GM12891 (cell line): ENCODE measurements around the gene JPH3.

Experiments
- DNase-seq: peaks from one replicate; pipeline ENCODE4 v3.0.0; 2011; ENCODE audit warnings: low spot score; ENCODE audit not compliant: insufficient read length
- FAIRE-seq: peaks from 2 replicates; lab custom pipeline; 2011; peaks lifted over from hg19 to GRCh38; lab: Jason Lieb, UNC
- PAX5 ChIP-seq: IDR thresholded peaks from 2 replicates; pipeline ENCODE4 v1.6.1; 2011; ENCODE audit warnings: low read length, moderate library complexity, mild to moderate bottlenecking; ENCODE audit not compliant: insufficient read depth, severe bottlenecking
- POLR2A ChIP-seq: IDR thresholded peaks from 2 replicates; pipeline ENCODE4 v1.6.1; 2011; ENCODE audit warnings: low read depth, low read length, control low read depth
- POLR2AphosphoS5 ChIP-seq: IDR thresholded peaks from 2 replicates; pipeline ENCODE4 v1.6.1; 2011; ENCODE audit warnings: low read depth, low read length, control low read depth
- POU2F2 ChIP-seq: IDR thresholded peaks from 2 replicates; pipeline ENCODE4 v1.6.1; 2011; ENCODE audit warnings: low read depth, mild to moderate bottlenecking, control low read depth, low read length, moderate library complexity
- SPI1 ChIP-seq: IDR thresholded peaks from 2 replicates; pipeline ENCODE4 v1.6.1; 2011; ENCODE audit warnings: low read depth, low read length, control low read depth
- TAF1 ChIP-seq: IDR thresholded peaks from 2 replicates; pipeline ENCODE4 v1.6.1; 2011; ENCODE audit warnings: low read depth, low read length, control low read depth

Gene JPH3

DNA sequence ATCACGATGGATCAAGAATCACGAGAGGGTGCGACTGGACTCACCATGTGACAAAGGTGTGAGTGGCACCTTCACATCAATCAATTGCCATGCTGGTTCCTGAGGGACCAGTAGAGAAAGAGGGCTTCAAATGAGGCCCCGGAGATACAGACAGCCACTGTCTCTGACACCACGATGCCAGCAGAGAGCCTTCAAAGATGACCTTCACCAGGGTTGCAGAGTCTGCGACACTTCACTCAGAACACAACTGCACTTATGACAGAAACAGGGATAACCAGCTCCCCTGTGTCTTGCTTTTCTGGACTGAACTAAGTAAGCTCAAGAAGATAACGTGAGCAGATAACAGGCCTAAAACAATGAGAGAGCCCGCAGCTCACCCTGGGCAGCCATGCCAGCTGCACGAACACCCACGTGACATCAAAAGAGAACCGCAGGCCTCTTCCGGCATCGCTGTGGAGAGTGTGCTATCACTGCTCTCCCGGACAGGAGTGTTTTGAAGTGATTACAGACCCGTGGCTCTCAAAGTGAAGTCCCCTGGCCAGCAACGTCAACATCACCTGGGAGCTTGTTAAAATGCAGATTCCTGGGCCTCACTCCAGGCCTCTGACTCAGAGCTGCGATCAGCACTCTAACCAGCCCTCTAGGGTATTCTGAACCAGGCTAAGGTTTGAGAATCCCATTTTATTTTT, 127.1 kb downstream of the JPH3 start:
- TF ChIP-seq TAF1: no peak
- no peak for TF ChIP-seq PAX5
- no peak for TF ChIP-seq POLR2A
- TF ChIP-seq SPI1: no peak
- no peak for TF ChIP-seq POU2F2
- TF ChIP-seq POLR2AphosphoS5: no peak
- DNase-seq (no peak), FAIRE-seq (no peak)

DNA sequence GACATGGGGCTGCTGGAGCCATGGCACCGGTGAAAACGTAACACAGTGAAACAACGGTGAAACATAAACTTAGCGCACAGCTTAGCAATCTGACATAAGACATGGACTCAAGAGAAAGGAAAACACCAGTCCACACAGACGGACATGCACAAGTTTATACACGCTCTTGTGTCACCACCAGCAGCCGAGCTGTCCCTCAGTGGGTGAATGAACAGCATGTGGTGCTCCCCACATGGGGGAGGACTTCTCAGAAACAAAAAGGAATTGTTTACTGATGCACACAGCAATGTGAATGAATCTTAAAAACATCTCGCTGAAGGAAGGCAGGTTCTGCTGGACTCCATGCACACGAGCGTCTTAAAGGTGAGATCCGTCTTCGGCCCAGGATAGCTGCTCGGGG, 129.3 kb downstream of the JPH3 start:
- FAIRE-seq: no peak
- no peak for TF ChIP-seq POU2F2
- no peak for TF ChIP-seq SPI1
- no peak for TF ChIP-seq PAX5
- DNase-seq: no peak

DNA sequence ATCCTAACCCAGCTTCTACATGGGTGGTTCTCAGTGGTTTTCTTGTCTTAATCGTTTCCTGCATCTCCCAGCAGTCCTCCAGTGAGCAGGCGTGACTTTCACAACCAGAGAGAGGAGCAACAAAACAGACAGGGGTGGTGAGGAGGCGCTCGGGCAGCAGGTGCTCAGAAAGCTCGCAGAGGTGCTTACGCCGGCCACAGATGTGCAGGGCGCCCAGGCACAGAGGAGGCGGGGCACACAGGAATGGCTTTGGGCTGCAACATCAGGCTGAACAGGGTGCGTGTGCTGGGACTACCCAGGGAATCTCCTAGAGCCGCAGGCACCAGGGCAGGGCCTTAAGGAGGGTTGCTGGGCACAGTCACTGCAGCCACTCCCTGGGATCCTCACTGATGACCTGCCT, 130.9 kb downstream of the JPH3 start:
- TF ChIP-seq POU2F2: no peak
- no peak for TF ChIP-seq TAF1
- no peak for TF ChIP-seq POLR2AphosphoS5
- TF ChIP-seq POLR2A: no peak
- no peak for TF ChIP-seq SPI1
- no peak for TF ChIP-seq PAX5
- no peak for DNase-seq
- FAIRE-seq: no peak

GRCh38 chr16:87734644-87735043, 132.3 kb downstream of the JPH3 start:
- no peak for FAIRE-seq
- no peak for DNase-seq
- no peak for TF ChIP-seq POLR2AphosphoS5
- TF ChIP-seq TAF1: no peak
- no peak for TF ChIP-seq SPI1
- TF ChIP-seq POLR2A: no peak
- TF ChIP-seq PAX5: no peak
- no peak for TF ChIP-seq POU2F2

DNA sequence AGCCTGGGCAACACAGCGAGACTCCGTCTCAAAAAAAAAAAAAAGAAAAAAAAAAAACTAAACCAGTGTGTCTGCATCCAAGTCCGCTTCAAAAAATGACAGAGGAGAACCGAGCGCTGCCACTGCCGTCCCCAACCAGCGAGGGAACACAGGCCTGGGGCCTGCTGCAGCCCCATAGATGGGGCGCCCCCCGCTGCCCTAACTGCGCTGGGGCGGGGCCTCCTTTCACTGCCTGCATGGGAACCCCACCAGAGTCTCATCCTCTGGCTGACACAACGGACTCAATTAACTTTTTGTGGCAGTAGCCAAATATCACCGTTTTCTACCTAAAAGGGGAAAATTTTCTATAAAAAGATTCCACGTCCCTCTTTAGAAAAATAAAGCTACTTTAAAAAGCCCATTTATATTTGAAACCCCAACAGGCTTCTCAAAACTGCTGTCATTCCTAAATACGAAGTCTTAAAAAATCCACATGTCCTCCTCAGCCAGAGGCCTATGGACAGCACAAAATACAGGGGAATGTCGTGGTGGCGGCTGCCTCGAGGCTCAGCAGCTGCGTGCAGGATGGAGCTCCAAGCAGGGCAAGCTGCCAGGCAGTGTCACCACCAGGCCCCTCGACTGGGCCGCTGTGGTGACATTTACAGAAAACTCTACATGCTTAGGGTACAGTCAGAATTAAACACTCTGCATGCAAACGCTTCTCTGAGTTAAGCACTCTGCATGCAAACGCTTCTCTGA, 133.1 kb downstream of the JPH3 start:
- no peak for TF ChIP-seq SPI1
- no peak for TF ChIP-seq TAF1
- no peak for FAIRE-seq
- no peak for DNase-seq

DNA sequence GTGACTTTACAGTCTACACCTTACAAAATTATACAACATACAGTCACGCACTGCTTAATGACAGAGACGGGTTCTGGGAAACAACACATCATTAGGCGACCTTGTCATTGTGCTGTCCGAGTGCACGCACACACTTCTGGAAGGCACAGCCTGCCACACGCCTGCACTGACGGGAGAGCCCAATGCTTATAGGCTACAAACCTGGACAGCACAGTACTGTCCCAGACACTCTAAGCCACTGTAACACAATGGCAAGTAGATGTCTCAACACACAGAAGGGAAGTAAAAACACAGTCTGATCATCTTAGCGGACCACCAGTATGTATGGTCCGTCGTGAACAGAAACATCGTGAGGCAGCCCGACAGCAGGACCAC, 133.7 kb downstream of the JPH3 start:
- FAIRE-seq (no peak), DNase-seq (no peak)
- no peak for TF ChIP-seq POLR2AphosphoS5
- TF ChIP-seq SPI1: no peak
- TF ChIP-seq TAF1: no peak
- TF ChIP-seq POLR2A: no peak
- TF ChIP-seq PAX5: no peak
- no peak for TF ChIP-seq POU2F2

- FAIRE-seq (no peak), DNase-seq (no peak)
- TF ChIP-seq TAF1 (no peak), SPI1 (no peak), POU2F2 (no peak), POLR2A (no peak), POLR2AphosphoS5 (no peak), PAX5 (no peak)
Observed at GRCh38 chr16:87739801-87740200, 137.5 kb downstream of the JPH3 start.

- DNase-seq (no peak), FAIRE-seq (no peak)
- TF ChIP-seq TAF1 (no peak), SPI1 (no peak), PAX5 (no peak), POLR2AphosphoS5 (no peak), POU2F2 (no peak), POLR2A (no peak)
Observed at GRCh38 chr16:87740441-87740840, 138.1 kb downstream of the JPH3 start.

DNA sequence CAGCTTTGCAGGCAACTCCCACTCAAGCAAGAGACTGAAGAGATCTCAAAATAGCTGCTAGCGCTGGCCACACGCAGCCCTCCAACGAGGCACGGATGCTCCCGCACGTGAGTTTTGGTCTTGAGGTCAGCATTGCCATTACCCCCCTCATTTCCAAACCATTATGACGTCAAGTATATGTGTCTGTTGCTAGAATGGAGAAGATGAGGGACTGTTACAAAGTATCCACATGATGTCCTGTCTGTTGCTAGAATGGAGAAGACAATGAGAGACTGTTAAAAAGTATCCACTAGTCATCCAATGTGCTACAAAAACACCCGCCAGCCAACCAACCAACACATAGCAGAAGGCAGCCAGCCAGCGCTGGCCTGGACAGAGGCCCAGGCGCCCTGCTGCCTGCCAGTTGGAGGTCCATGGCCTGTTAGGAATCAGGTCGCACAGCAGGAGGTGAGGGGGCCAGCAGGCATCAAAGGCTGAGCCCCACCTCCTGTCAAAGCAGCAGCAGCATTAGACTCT, 138.7 kb downstream of the JPH3 start:
- FAIRE-seq (no peak), DNase-seq (no peak)
- TF ChIP-seq POLR2AphosphoS5 (no peak), TAF1 (no peak), POLR2A (no peak), PAX5 (no peak), POU2F2 (no peak), SPI1 (no peak)
